Activated T-cell treated with anti-CD3 and anti-CD28 coated beads for 1 hour (primary cell): ENCODE measurements around the gene CENPT.
A peak's percentile ranks its signal among the peaks of the same experiment; 100 is the strongest.

Source experiments
- DNase-seq: peaks from one replicate; pipeline ENCODE4 v3.0.0-alpha.2; 2020; ENCODE audit warnings: low read depth

CENPT gene

DNA sequence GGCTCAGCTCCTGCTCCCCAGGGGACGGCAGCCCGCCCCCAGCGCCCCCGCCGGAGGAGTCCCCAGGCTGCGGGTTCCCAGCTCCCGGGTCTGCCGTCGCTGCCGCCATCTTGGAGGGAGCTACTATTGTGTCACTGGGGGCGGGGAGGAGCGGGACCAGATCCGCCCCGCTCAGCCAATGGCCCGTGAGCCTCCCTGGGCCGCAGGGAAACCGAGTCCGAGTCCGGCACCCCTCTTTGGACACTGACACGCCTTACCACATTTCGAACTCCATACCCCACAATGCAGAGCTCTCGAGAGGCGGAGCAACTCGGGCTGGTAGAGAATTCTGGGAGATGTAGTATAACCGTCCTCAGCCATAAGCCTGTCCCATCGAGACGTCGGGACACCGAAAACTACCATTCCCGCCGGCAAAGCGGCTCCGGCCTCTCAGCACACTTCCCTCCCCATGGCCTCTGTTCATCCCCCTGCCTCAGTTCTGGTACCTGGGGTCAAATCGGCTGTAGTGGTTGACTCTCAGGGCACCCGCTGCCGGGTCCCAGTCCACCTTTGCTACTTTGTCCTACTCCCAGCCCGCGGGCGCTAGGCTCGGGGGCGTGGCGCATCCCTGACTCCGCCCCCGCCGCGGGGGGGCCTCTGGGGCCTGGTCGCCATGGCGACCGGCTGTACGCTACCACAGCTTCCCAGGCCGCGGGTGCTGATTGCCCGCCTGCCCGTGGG is 40.9 kb downstream of the CENPT start, which contains the start of the genes RANBP10 and TSNAXIP1:
Gene RANBP10 (minus strand): TSS at position 133 of the 720 bp plus-strand sequence. CDS start 24 bp downstream, at position 109.
Gene TSNAXIP1 (plus strand): TSS at position 462 of the 720 bp plus-strand sequence. CDS start 261 bp downstream, outside the sequence.
- peak; percentile 90 for DNase-seq

DNA sequence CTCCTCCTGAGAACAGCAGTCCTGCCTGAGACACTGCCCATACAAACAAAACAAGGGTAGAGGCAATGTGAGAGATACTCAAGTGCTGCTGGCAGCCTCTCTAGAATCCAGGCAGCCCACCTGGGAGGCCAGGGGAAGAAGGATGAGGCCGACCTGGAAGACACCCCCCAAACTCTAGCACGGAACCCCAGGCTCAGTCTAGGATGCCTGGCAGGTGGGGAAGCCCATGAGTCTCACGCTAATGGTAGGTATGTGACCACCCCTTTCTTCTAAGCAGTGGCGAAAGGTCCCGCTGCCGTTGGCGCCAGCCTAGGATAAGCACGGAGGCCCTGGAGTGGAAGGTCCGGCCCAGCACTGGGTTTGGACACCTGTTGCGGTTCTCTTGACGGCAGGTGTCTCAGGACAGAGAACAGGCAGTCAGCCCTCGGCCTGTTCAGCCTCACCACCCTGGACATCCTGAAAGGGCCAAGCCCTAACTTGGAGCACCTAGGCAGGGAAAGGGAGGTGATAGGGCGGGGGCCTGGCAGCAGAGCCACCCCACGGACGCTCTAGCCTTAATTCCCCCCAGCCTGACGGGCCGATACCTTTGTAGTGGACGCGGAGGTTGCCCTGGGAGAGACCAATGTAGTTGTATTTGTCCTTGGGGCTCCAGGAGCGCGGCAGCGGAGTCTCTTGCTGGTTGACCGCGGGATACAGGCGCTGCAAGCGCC is 41.6 kb downstream of the CENPT start:
- DNase-seq, result no peak

DNA sequence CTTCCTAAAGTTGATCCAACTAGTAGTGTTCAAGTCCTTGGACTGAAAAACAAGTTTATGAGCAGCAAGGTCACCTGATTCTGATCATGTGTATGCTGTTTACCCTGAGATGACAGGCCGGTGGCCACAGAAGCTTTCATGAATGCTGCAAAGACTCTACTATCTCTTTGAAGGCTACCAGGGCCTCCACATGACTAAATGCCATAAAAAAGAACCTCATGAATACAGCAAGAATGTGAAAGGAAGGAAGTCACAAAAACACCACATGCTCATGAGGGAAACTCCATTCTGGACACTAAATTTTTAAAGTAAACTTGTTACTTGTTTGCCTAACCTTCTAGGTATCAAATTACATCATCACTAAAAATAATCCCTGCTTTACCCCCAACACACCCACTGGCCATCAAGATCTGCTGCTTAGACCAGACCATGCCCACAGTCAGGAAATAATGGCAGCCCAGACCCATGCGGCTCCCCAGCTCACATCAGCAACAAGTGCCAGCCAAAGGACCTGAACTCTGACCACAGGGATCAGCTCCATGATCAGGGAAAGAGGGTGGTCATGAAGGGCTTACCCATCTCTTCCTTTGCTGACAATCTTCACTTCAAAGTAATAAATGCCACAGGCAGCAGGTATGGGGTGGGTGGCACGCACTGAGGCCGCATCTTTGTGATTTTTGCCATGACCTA is 42.5 kb downstream of the CENPT start:
- no peak for DNase-seq

DNA sequence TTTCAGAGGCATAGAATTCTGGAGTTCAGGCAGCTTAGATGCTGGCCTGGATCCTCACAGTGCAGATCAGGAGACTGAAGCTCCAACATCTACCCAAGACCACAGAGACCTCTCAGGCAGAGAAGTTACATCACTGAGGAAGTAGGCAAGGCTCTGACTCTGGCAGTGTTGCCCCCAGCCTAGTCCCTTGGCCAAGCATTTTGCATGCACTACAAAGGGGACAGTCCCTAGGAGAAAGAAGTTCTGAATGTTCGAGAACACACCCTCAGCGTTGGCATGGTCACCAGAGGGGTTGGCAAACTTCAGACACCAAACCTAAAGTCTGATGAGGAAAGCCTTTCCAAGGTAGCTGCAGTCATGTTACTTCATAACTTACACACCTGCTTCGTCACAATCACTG is 43.6 kb downstream of the CENPT start:
- no peak for DNase-seq

DNA sequence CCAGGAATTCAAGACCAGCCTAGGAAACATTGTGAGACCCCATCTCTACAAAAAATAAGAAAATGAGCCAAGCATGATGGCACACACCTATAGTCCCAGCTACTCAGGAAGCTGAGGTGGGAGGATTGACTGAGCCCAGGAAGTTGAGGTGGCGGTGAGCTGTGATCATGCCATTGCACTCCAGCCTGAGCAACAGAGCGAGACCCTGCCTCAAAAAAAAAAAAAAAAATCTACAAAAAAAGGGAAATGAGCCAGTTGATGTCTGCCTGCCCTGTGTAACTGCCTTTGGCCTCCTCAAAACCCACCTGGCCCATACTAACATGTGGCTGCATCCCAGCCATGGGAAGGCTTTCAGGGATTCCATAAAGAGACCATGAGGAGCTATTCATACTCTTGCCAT is 45.6 kb downstream of the CENPT start:
- DNase-seq, result no peak

DNA sequence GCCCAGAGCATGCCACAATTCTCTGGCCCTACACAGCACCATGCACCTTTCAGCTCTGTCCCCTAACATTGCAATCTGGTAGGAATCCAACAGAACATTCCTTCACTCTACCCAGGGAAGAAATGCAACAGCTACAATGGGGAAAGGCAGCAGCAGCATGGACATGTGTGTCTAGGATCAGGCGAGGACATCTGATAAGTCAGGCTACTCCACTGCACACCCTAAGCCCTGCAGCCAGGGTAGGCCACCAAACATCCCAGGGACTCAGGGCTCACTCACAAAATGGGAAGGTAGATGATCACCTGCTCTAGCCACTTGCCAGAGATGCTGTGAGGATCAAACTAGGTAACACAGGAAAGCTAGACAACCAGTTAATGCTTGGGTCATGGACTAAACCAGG is 46.3 kb downstream of the CENPT start:
- DNase-seq, result no peak

DNA sequence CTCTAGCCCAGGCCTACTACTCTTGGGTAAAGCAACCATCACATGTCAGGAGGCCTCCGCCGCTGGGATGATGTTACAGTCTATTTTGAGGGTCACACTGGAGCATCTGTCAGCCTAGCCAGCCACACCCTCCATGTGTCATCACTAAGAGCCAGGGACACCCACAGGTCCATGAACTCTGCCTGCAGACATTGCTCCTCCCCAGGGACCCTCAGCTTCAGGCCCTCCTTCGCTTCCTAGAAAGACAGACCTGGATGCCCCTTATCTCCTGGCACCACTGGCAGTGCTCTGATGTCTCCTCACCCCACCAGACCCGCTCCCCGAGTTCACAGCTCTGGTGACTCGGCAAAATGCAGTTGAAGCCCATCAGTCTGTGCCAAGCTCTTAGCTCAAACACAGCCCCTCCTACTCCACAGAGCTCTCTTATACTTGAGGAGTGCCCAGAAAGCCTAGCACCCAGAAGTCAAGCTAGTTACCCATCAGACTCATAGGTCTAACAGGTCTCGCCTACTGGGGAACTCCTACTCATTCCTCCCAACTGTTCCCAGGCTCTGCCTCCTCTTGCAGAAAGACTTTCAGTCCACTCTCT is 47.1 kb downstream of the CENPT start:
- no peak for DNase-seq

DNA sequence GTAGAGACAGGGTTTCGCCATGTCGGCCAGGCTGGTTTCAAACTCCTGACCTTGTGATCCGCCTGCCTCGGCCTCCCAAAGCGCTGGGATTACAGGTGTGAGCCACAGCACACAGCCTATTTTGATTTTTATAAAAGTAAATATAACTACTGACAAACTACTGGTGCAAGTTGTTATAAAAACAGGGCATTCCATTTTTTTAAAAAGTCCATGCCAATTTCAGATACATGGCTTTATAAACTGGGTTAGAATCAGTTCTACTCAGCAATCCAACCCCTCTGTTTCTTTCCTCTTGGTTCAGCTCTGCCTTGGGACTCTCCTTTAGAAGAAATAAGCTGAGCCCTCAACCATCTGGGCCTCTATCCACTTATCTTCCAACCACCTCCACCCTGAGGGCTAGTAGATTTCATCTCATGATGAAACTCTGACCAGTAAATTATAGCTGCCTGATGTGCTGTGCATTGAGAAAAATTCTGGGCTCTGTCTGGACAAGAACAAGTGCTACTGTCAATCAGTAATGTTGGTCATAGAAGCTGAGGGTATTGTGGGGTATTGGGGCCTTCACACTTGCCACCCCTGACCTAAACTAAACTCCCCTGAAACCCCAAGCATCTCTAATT is 51.3 kb downstream of the CENPT start:
- no peak for DNase-seq

DNA sequence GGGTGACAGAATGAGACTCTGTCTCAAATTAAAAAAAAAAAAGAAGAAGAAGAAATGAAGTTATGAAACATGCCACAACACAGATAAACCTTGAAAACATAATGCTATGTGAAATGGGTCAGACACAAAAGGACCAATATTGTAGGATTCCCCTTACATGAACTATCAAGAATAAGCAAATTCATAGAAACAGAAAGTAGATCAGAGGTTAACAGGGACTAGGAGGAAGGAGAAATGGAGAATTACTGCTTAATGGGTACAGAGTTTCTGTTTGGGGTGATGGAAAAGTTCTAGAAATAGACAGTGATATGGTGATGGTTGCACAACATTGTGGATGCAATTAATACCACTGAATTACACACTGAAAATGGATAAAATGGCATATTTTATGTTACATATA is 57.4 kb downstream of the CENPT start:
- DNase-seq, result no peak

DNA sequence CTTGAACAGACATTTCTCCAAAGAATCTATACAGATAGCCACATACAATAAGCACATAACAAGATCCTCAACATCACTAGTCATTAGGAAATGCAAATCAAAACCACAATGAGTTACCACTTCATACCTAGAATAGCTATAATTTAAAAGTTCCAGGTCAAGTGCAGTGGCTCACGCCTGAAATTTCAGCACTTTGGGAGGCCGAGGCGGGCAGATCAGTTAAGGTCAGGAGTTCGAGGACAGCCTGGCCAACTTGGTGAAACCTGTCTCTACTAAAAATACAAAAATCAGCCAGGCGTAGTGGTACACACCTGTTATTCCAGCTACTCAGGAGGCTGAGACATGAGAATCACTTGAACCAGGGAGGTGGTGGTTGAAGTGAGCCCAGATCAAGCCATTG is 61.0 kb downstream of the CENPT start:
- DNase-seq, result no peak

DNA sequence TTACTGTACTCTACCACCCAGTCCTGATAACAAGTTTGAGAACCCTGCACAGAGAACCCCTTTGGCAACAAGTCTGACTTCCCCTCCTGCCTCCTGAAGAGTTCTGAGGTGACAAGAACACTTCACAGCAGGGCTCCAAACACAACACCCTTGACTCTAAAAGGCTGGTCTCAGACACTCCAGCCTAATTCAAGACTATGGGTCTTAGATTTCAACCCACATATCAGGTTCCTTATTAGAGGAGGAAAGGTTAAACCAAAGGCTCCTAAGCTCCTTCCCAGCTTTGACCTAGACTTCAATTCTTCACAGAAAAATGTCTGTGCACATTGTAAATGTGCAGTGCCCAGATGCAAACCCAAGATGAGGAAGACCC is 64.2 kb downstream of the CENPT start:
- no peak for DNase-seq

DNA sequence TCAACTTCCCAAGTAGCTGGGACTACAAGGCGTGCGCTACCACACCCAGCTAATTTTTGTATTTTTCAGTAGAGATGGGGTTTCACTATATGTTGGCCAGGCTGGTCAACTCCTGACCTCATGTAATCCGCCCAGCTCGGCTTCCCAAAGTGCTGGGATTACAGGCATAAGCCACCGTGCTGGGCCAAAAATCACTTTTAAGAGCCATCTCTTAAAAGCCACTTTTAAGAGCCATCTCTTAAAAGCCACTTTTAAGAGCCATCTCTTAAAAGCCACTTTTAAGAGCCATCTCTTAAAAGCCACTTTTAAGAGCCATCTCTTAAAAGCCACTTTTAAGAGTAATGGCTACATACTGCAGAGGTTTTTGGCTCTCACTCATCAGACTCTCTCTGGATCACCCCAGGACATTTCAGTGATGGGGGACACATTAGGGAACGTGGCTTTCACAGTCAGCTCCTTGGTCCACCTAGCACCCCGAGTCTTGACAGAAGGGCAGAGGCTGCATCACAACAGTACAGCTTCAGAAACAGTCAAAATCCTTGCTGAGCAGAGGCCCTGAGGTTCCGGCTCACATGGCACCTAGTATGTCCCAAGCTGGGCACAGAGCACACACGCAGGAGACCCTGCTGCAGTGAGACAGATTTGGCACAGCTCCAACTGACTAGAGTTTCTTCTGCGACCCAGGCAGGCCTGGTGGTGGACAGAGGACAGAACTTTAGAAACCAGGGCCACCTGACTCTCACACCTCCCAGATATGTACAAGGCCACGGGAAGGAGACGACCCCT is 64.7 kb downstream of the CENPT start:
- DNase-seq, result no peak

DNA sequence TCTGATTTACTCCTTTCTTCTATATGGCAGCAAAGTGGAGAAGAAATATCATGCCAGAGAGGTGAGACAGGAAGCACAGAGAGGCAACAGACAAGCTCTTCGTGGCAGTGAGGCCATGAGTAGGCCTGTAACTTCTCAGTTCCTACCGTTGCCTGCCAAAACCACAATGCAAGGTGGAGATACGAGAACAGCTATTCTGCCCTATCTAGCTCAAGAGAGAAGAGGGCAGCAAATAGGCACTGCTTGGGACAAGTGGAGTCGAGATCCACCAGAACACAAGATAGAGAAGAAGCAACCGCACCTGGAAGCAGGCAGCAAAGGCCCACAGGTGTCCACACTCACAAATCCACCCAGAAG is 66.0 kb downstream of the CENPT start:
- no peak for DNase-seq

DNA sequence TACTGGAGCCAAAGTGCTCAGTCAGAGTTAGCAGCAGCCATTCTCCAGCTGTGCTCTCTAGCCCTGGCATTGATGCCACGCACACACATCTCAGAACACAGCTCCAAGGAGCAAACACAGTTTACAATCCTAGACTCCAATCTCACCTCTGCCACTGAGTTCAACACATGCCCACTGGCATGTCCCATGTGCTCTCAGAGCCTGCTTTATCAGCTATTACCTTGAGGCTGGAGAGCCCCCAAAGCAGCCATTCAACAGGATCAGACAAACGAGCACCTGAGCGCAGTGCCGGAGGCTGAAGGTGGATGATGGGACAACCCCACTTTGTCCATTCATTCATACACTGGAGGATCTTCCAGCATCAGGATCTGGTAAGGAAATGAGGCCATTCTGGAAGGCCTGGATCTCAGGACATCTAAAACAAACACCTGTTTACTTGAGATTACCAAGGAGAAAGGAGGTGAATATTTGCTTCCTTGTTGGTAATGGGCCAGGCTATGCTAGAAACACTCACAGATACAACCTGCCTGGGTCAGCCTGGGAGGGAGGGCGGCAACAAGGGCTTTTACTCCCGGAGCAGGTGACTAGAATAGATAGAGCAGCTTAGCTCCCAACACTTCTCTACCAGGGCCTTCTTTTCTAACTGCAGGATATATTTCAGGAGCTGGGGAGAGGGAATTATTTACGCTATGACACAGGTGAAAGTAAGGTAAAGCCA is 66.5 kb downstream of the CENPT start:
- no peak for DNase-seq

DNA sequence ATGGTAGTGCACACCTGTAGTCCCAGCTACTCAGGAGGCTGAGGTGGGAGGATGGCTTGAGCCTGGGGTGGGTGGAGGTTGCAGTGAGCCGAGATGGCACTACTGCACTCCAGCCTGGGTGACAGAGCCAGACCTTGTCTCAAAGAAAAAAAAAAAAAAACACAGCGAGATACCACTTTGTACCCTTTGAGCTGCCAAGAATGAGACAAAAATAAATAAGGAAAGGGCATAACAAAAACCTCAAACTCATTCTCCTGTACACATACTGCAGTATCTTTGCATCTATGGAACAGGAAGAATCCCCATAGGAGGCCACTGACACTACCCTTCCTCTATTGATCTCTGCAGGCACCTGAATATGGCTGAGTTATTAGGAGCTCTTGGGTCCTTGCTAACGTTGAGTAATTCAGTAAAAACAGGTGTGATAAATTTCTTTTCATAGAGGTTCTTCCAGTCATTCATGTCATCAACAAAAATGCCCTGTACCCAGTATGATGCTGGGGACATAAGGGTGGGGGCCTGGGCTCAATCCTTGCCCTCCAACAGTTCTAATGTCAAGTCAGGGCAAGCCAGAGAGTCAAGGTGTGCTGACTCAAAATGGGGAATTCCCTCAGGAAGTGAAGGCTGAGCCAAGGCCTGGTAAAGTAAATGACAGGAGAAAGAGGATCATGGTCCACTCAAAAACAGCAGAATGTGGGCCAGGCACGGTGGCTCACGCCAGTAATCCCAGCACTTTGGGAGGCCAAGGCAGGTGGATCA is 68.1 kb downstream of the CENPT start:
- DNase-seq, result no peak
